H1 (cell line): ENCODE data around the gene TEX51. TPM values are rescaled to one million over a fixed set of nuclear protein-coding genes. Genes with fewer than 3 reads are reported as not detected.

ENCODE experiments used
- CTCF ChIA-PET: fragments of 300-600 bp; sonication (Branson Sonifier 250); formaldehyde crosslinking; loops from one replicate; lab custom pipeline; 2021; ENCODE audit not compliant: partially characterized antibody; lab: Charles Lee
- POLR2A ChIA-PET: fragments of 300-600 bp; sonication (Branson Sonifier 250); formaldehyde crosslinking; loops from one replicate; lab custom pipeline; 2021; ENCODE audit warnings: inconsistent platforms; ENCODE audit not compliant: partially characterized antibody; lab: Charles Lee
- DNase-seq, 2 experiments: peaks; one replicate each; pipeline versions ENCODE4 v3.0.0 to v3.0.0-alpha.2; 2010 to 2022; ENCODE audit warnings: low spot score in 2 of 2, low read depth in 1 of 2, mixed read lengths in 1 of 2
- FAIRE-seq: peaks from 2 replicates; lab custom pipeline; 2011; peaks lifted over from hg19 to GRCh38; lab: Jason Lieb, UNC
- H2AFZ ChIP-seq: 2 replicates; pipeline ENCODE4 v1.8.1; 2012; ENCODE audit warnings: low read length, inconsistent platforms
- H2AK5ac ChIP-seq: 2 replicates; pipeline ENCODE4 v1.6.1; 2013; ENCODE audit warnings: low read depth, low read length
- H2BK120ac ChIP-seq: replicated peaks from 2 replicates; pipeline ENCODE3; 2013; ENCODE audit warnings: low read depth, low read length, inconsistent platforms
- H2BK12ac ChIP-seq: 2 replicates; pipeline ENCODE4 v1.6.1; 2013; ENCODE audit warnings: low read depth, low read length
- H2BK15ac ChIP-seq: 2 replicates; pipeline ENCODE4 v1.6.1; 2013; ENCODE audit warnings: low read length
- H2BK20ac ChIP-seq: 2 replicates; pipeline ENCODE4 v1.6.1; 2013; ENCODE audit warnings: low read length
- H2BK5ac ChIP-seq: 2 replicates; pipeline ENCODE4 v1.6.1; 2013; ENCODE audit warnings: low read depth, low read length
- H3K14ac ChIP-seq: 2 replicates; pipeline ENCODE4 v1.6.1; 2013; ENCODE audit warnings: inconsistent platforms; ENCODE audit not compliant: insufficient read length
- H3K18ac ChIP-seq: 2 replicates; pipeline ENCODE4 v1.6.1; 2013; ENCODE audit warnings: low read length; ENCODE audit errors: extremely low read depth
- H3K23ac ChIP-seq: 2 replicates; pipeline ENCODE4 v1.6.1; 2013; ENCODE audit warnings: inconsistent platforms; ENCODE audit not compliant: insufficient read length
- H3K23me2 ChIP-seq: 2 replicates; pipeline ENCODE4 v1.6.1; 2013; ENCODE audit warnings: low read depth, low read length
- H3K27ac ChIP-seq: 2 replicates; pipeline ENCODE4 v1.6.1; 2011; ENCODE audit warnings: low read depth, low read length, inconsistent platforms
- H3K27me3 ChIP-seq, 4 experiments: replicated peaks in 1 of 4; 1 replicate in 1 of 4; 2 replicates in 3 of 4; pipeline versions ENCODE4 v1.6.1 to v1.8.1; 2011 to 2013; ENCODE audit warnings: low read length in 3 of 4, mild to moderate bottlenecking in 3 of 4, inconsistent platforms in 2 of 4, mixed read lengths in 2 of 4, moderate library complexity in 1 of 4; ENCODE audit not compliant: control insufficient read depth in 3 of 4, insufficient read depth in 3 of 4; ENCODE audit errors: extremely low read depth in 1 of 4
- H3K36me3 ChIP-seq, 4 experiments: 2 replicates each; pipeline versions ENCODE4 v1.6.1 to v1.8.1; 2011 to 2013; ENCODE audit warnings: mild to moderate bottlenecking in 4 of 4, low read length in 3 of 4, moderate library complexity in 2 of 4, control low read depth in 1 of 4, inconsistent platforms in 1 of 4; ENCODE audit not compliant: insufficient read depth in 4 of 4, control insufficient read depth in 2 of 4
- H3K4ac ChIP-seq: replicated peaks from 2 replicates; pipeline ENCODE3; 2013; ENCODE audit warnings: low read length, low read depth, mixed read lengths, inconsistent platforms; ENCODE audit not compliant: insufficient read length
- H3K4me1 ChIP-seq, 4 experiments: replicated peaks in 1 of 4; 1 replicate in 1 of 4; 2 replicates in 3 of 4; pipeline versions ENCODE4 v1.6.1 to v1.8.1; 2011 to 2013; ENCODE audit warnings: low read length in 3 of 4, inconsistent platforms in 2 of 4, mixed read lengths in 1 of 4; ENCODE audit not compliant: insufficient read depth in 4 of 4, control insufficient read depth in 3 of 4
- H3K4me2 ChIP-seq, 2 experiments: 2 replicates each; pipeline versions ENCODE4 v1.6.1 to v1.8.1; 2011 to 2013; ENCODE audit warnings: low read depth in 2 of 2, low read length in 2 of 2, control low read depth in 1 of 2, inconsistent platforms in 1 of 2, mild to moderate bottlenecking in 1 of 2; ENCODE audit not compliant: insufficient read depth in 1 of 2
- H3K4me3 ChIP-seq, 4 experiments: fragments of 200-600, 300-600 bp in 1 of 4; sonication (generic), shearing (Covaris generic), sonication (Bioruptor Twin) in 1 of 4; 2 replicates each; pipeline versions ENCODE4 v1.5.1 to v1.8.1; 2011 to 2016; ENCODE audit warnings: low read length in 4 of 4, low read depth in 3 of 4, control low read depth in 2 of 4, inconsistent platforms in 2 of 4, mild to moderate bottlenecking in 2 of 4, mixed read lengths in 1 of 4, moderate library complexity in 1 of 4; ENCODE audit not compliant: insufficient read depth in 2 of 4; ENCODE audit errors: extremely low read depth in 1 of 4
- H3K56ac ChIP-seq: replicated peaks from 2 replicates; pipeline ENCODE3; 2013; ENCODE audit warnings: low read depth, mild to moderate bottlenecking, mixed read lengths, low read length, inconsistent platforms; ENCODE audit not compliant: insufficient read length
- H3K79me1 ChIP-seq: 2 replicates; pipeline ENCODE4 v1.6.1; 2013; ENCODE audit warnings: low read depth, low read length, control low read depth
- H3K79me2 ChIP-seq, 2 experiments: 2 replicates each; pipeline versions ENCODE4 v1.6.1 to v1.8.1; 2012 to 2013; ENCODE audit warnings: low read length in 2 of 2, mild to moderate bottlenecking in 2 of 2, inconsistent platforms in 1 of 2; ENCODE audit not compliant: insufficient read depth in 2 of 2, control insufficient read depth in 1 of 2
- H3K9ac ChIP-seq, 4 experiments: replicated peaks in 1 of 4; 1 replicate in 1 of 4; 2 replicates in 3 of 4; pipeline versions ENCODE4 v1.6.1 to v1.8.1; 2011 to 2013; ENCODE audit warnings: low read depth in 3 of 4, low read length in 3 of 4, control low read depth in 2 of 4, mild to moderate bottlenecking in 2 of 4, moderate library complexity in 2 of 4, inconsistent platforms in 1 of 4; ENCODE audit errors: extremely low read depth in 1 of 4
- H3K9me3 ChIP-seq, 2 experiments: 2 replicates each; pipeline versions ENCODE4 v1.6.1 to v1.8.1; 2012 to 2013; ENCODE audit warnings: mild to moderate bottlenecking in 2 of 2, moderate library complexity in 2 of 2, control low read depth in 1 of 2, inconsistent platforms in 1 of 2, low read depth in 1 of 2, low read length in 1 of 2, mixed read lengths in 1 of 2; ENCODE audit not compliant: insufficient read depth in 2 of 2
- H4K20me1 ChIP-seq, 2 experiments: replicated peaks in 1 of 2; 2 replicates each; pipeline versions ENCODE3 to v1.8.1; 2011 to 2013; ENCODE audit warnings: inconsistent platforms in 2 of 2, low read length in 2 of 2, mild to moderate bottlenecking in 1 of 2; ENCODE audit not compliant: insufficient read depth in 2 of 2, control insufficient read depth in 1 of 2
- H4K5ac ChIP-seq: 2 replicates; pipeline ENCODE4 v1.6.1; 2013; ENCODE audit warnings: low read length, low read depth, mixed read lengths, inconsistent platforms; ENCODE audit not compliant: insufficient read length
- H4K8ac ChIP-seq: 2 replicates; pipeline ENCODE4 v1.8.0; 2013; ENCODE audit warnings: mild to moderate bottlenecking, moderate library complexity, low read length, inconsistent platforms; ENCODE audit not compliant: insufficient read depth; ENCODE audit errors: extremely low read depth
- H4K91ac ChIP-seq: replicated peaks from 2 replicates; pipeline ENCODE3; 2013; ENCODE audit warnings: low read length, mixed read lengths, inconsistent platforms; ENCODE audit not compliant: insufficient read length
- RAD21 ChIP-seq, 2 experiments: IDR thresholded peaks in 1 of 2; conservative IDR thresholded peaks in 1 of 2; 2 replicates each; pipeline ENCODE4 v1.6.1; 2011; ENCODE audit warnings: low read depth in 2 of 2, low read length in 2 of 2, improper control_type of control experiment in 1 of 2, inconsistent platforms in 1 of 2, mild to moderate bottlenecking in 1 of 2, moderate library complexity in 1 of 2
- SP2 ChIP-seq: IDR thresholded peaks from 2 replicates; pipeline ENCODE4 v1.6.1; 2012; ENCODE audit warnings: mild to moderate bottlenecking, low read length, inconsistent platforms
- WGBS, 2 experiments: shearing (Covaris generic) in 1 of 2; methylation state at CpG; one replicate each; pipeline versions ENCODE4 v1.1.6 to v1.1.7; 2013 to 2015; ENCODE audit warnings: low lambda C conversion rate in 2 of 2, mixed read lengths in 2 of 2, inconsistent platforms in 1 of 2, low coverage in 1 of 2, missing lambda C conversion rate in 1 of 2; ENCODE audit not compliant: insufficient replicate concordance in 2 of 2, insufficient coverage in 1 of 2, insufficient read length in 1 of 2; ENCODE audit errors: extremely low coverage in 1 of 2, missing lambda C conversion rate in 1 of 2; 5-methylcytosine and 5-hydroxymethylcytosine counted together
- polyA plus RNA-seq, 7 experiments: library from polyadenylated mRNA; depleted of rRNA in 3 of 7; stranded (reverse) in 5 of 7; unstranded in 2 of 7; fragments of >200 nt in 5 of 7; fragments of 200-250 nt in 2 of 7; gene quantifications; 1 replicate in 5 of 7; 2 replicates in 1 of 7; 4 replicates in 1 of 7; pipeline versions ENCODE4 v1.2.1 to v1.2.3, GENCODE V29; 2011 to 2013; ENCODE audit warnings: missing spikeins in 2 of 7, mixed read lengths in 2 of 7
- total RNA-seq: library from RNA; stranded (reverse); fragmentation: NEBNext Ultra II Directional; extraction: Animal tissue kit (Norgen Biotek cat#: 25700); gene quantifications from 2 replicates; pipeline ENCODE4 v1.2.1, GENCODE V29; 2021

TEX51 gene
- total and polyA plus RNA-seq, 2 of the 8 experiments (the other 6 are each of a cell fraction or from before 2014, with no cell fraction given): not detected

DNA sequence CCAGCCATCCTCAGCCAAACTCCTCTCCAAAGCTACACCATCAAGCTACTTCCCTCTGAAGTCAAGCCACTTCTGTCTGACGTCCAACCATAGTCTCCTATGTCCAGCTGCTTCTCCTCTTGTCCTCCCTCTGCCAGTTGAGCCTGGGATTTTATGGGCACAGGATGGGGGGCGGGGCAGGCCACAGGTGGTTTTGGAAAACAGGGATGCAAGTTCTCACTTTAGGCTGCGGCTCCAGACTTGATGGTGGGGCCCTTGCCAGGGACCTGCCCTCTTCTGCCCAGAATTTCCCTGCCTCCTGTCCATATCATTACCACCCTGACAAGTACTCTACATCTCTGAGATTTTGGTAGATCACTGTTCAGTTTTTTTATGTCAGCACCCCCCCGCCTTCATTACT lies 41.6 kb downstream of the TEX51 start:
- Histone ChIP-seq H3K23me2 (no peaks in the 10 kb centered on the region), H3K23ac (no peak overlapping the region), H3K36me3 (peaks cover 0 to 15% (median 4%) of the 10 kb centered on the region in 4 experiments; a peak in 3 of 8 replicates), H3K4me1 (peaks cover 0 to 5% (median 2%) of the 10 kb centered on the region in 4 experiments; a peak in 3 of 7 replicates), H3K27me3 (peaks cover 0 to 35% (median 19%) of the 10 kb centered on the region in 4 experiments; a peak in 6 of 7 replicates), H2BK12ac (no peak overlapping the region), H3K79me1 (no peaks in the 10 kb centered on the region), H4K20me1 (no peaks in the 10 kb centered on the region), H3K14ac (no peak overlapping the region), H3K9ac (no peak overlapping the region), H2BK15ac (no peak overlapping the region), H3K4me2 (no peak overlapping the region), H3K79me2 (no peaks in the 10 kb centered on the region), H2AK5ac (no peak overlapping the region), H3K56ac (no peak overlapping the region), H3K27ac (no peak overlapping the region), H2AFZ (no peak overlapping the region), H3K4ac (no peak overlapping the region), H2BK120ac (no peak overlapping the region), H3K4me3 (no peak overlapping the region), H4K5ac (no peak overlapping the region), H4K91ac (no peak overlapping the region), H4K8ac (no peak overlapping the region), H2BK5ac (no peak overlapping the region; the same call in 1 of the 2 replicates), H3K18ac (no peak overlapping the region), H2BK20ac (no peak overlapping the region), H3K9me3 (peaks cover 31 to 39% of the 10 kb centered on the region in 2 experiments)
- TF ChIP-seq SP2: no peak
- TF ChIP-seq RAD21 (IDR thresholded peaks at IDR 0.05 in 1 of 2, conservative IDR thresholded peaks at IDR 0.05 in 1 of 2; ENCODE audit: low read depth in 2 of 2, low read length in 2 of 2): no peak
- ChIA-PET POLR2A (interaction anchor here (1.3 kb wide), 1 partner anchor 9 kb away, joined by 3 read pairs; no protein-coding TSS in a partner anchor), CTCF (no interaction called here)
- 91% methylated on average over 4 of the region's 4 CpGs; no CpG with 5 or more reads in 1 of the 2 experiments for WGBS, 2 experiments
- DNase-seq: no peak
- no peak for FAIRE-seq
